ENCODE data around the gene MAG.

The MAG gene

GRCh38 chr19:35318679-35319448, 26.9 kb downstream of the MAG start:
- no peak for DNase-seq (ENCODE audit: low read depth in 2 of 2)

GRCh38 chr19:35320065-35320713, 28.2 kb downstream of the MAG start:
- DNase-seq (ENCODE audit: low read depth in 2 of 2), result no peak

- DNase-seq (ENCODE audit: low read depth in 2 of 2), result no peak
These were observed 29.3 kb downstream of the MAG start for GRCh38 chr19:35321291-35321690.

GRCh38 chr19:35322014-35322413, 30.1 kb downstream of the MAG start:
- no peak for DNase-seq (ENCODE audit: low read depth in 2 of 2)

DNA sequence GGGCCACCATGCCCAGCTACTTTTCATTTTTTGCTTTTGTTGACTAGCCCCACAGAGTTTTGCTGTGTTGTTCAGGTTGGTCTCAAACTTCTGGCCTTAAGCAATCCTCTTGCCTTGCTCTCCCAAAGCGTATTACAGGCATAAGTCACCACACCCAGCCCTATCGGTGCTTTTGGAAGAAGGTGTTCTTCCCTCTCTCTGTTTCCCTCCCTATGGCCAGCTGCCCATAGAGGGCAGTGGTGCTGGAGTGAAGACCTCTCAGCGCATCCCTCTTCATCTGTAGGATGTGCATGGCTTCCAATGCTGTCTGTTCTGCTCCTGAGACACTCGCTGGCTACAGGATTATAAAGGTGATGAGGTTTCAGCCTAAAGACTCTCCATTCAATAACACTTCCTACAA, 35.7 kb downstream of the MAG start:
- DNase-seq (ENCODE audit: low read depth in 2 of 2), result no peak

DNA sequence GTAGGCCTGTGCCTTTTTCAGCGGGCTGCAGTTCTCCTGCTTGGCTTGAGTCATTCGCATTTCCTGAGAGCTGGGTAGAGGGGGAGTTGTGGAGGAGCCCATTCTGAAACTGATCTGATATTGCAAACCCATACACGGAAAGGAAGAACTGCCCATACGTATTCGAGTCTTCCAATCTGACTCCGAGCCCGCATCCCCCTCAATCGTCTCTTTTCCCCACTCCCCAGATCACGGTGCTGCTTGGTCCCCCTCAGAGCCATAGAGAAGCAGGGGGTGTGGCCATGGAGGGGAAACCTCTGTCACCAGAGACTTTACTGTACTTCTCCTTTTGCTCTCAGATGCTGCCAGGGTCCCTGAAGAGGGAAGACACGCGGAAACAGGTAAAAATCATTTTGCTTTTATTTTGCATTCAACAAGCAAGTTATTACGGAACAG, 36.9 kb downstream of the MAG start, which contains the start of gene CD22:
TSS of gene CD22 (plus strand) at position 337 of the 435 bp plus-strand sequence. CDS start 2,854 bp downstream, outside the sequence.
- no peak for DNase-seq (ENCODE audit: low read depth in 2 of 2)

DNA sequence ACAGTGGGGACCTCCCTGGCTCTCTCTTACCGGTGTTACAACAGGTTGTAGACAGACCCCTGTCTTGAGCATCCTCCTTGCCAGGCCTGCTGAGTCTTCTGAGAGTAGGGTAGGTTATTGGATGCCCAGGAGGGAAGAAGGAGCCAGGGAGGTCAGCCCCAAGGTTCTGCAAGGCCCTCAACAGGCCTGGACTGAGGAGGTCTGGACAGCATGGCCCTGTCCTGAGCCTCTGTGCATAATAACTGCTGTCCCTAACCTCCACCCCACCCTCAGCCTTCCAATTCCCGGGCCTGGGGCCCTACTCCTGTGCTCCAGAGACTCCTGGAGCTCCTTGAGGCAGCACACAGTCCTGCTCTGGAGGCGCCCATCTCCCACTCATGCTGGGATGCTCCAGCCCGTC, 37.4 kb downstream of the MAG start:
- DNase-seq (ENCODE audit: low read depth in 2 of 2), result no peak

DNA sequence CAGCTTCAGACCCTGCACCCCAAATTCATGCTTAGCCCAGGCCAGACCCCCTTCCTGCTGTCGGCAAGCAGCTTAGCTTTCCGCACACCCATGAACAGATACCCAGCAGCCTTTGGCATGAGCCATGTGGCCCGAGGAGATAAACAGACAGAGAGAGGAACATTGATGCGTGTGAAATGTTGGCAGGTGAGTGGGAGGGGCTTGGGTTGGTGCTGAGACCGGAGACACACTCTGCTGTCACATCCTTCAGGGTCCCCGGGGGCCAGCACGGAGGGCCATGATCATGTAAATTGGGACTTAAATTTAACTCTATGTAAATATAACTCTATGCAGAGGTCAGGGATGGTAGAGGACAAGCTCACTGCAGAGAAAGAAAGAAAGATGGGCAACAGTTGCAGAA, 38.5 kb downstream of the MAG start:
- DNase-seq (ENCODE audit: low read depth in 2 of 2), result no peak

DNA sequence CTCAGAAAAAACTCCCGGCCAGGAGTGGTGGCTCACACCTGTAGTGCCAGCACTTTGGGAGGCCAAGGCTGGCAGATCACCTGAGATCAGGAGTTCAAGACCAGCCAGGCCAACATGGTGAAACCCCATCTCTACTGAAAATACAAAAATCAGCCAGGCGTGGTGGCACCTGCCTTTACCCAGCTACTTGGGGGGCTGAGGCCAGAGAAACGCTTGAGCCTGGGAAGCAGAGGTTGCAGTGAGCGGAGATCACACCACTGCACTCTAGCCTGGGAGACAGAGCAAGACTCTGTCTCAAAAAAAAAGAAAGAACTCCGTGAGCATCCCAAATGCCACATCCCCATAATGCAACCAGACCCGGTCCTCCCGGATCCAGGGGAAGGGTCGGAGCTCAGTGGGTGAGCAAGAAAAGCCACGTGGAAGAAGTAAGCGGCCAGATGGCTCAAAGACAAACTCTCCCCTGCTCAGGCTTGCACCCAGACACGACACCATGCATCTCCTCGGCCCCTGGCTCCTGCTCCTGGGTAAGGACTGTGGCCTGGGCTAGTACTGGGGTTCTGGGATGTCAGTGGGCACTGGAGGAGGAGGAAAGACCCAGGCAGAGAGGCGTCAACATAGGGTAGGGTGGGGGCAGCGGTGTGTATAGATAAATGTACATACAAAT, 39.7 kb downstream of the MAG start:
- no peak for DNase-seq (ENCODE audit: low read depth in 2 of 2)

- no peak for DNase-seq (ENCODE audit: low read depth in 2 of 2)
These were observed 40.9 kb downstream of the MAG start for GRCh38 chr19:35332817-35333216.

GRCh38 chr19:35334144-35334753, 42.3 kb downstream of the MAG start:
- no peak for DNase-seq (ENCODE audit: low read depth in 2 of 2)

GRCh38 chr19:35336166-35336955, 44.4 kb downstream of the MAG start:
- DNase-seq (ENCODE audit: low read depth in 2 of 2), result no peak

DNA sequence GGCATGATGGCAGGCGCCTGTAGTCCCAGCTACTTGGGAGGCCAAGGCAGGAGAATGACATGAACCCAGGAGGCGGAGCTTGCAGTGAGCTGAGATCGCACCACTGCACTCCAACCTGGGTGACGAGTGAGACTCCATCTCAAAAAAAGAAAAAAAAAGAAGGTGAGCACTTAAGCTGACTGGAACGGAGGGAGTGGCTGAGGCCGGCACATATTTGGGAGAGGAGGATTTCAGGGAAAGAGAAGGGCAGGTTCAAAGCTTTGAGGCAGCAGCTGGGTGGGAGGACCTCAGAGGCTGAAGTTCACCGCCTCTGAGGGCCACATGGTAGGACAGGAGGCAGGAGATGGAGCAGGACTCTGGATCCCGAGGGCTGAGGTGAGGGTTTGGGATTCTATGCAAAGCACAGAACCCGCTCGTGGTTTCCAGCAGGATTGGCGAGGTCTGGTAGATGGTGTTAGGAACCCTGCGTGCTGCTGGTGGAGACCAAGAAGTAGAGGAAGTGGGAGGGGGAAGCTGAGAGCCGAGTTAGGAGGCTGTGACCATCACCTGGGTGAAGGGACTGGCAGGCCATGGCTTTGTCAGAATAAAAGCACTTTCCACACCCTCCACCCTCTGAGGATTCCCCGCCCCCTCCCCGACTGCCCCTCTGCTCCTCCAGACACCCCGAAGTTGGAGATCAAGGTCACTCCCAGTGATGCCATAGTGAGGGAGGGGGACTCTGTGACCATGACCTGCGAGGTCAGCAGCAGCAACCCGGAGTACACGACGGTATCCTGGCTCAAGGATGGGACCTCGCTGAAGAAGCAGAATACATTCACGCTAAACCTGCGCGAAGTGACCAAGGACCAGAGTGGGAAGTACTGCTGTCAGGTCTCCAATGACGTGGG, 45.4 kb downstream of the MAG start:
- DNase-seq (ENCODE audit: low read depth in 2 of 2), result no peak

DNA sequence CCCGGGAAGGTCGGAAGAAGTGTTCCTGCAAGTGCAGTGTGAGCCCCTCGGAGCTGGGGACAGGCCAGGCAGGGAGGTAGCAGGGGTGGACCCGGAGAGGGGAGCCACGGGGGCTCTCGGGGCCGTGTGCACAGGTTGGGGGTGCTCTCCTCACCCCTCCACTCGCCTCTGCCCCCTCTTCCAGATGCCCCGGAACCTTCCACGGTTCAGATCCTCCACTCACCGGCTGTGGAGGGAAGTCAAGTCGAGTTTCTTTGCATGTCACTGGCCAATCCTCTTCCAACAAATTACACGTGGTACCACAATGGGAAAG, 46.0 kb downstream of the MAG start:
- DNase-seq (ENCODE audit: low read depth in 2 of 2), result no peak

GRCh38 chr19:35340431-35340830, 48.5 kb downstream of the MAG start:
- DNase-seq (ENCODE audit: low read depth in 2 of 2), result no peak

- no peak for DNase-seq (ENCODE audit: low read depth in 2 of 2)
These were observed 49.0 kb downstream of the MAG start for GRCh38 chr19:35341006-35341405.

DNA sequence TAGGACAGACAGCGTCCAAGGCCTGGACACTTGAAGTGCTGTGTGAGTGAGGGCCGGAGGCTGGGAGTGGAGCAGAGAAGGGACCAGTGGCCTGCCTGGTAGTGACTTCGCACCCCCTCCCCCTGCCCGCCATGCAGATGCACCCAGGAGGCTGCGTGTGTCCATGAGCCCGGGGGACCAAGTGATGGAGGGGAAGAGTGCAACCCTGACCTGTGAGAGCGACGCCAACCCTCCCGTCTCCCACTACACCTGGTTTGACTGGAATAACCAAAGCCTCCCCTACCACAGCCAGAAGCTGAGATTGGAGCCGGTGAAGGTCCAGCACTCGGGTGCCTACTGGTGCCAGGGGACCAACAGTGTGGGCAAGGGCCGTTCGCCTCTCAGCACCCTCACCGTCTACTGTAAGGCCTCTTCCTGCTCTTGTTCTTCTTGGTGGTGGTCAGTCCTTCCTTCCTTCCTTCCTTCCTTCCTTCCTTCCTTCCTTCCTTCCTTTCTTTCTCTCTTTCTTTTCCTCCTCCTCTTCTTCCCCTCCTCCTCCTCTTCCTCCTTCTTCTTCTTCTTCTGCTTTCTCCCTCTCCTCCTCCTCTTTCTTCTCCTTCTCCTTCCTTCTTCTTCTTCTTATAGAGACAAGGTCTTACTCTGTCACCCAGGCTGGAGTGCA, 49.7 kb downstream of the MAG start:
- no peak for DNase-seq (ENCODE audit: low read depth in 2 of 2)

DNA sequence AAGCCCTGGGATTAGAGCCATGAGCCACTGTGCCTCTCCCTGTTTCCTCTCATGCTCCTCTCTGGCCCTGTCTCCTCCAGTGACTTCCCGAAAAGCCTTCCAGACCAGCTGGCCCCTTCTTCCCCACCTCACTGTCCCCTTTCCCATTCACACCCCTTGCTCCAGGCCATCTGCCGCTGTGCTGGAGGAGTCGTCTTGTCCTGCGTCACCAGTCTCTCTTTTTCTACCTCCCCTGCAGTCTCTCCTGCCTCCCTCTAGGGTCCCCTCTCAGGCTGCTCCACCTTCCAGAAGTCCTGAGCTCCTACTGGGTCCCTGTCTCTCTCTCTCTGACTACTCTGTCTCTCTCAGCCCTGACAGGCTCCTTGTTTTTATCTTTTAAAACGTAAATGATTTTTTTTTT, 50.5 kb downstream of the MAG start:
- DNase-seq (ENCODE audit: low read depth in 2 of 2), result no peak

DNA sequence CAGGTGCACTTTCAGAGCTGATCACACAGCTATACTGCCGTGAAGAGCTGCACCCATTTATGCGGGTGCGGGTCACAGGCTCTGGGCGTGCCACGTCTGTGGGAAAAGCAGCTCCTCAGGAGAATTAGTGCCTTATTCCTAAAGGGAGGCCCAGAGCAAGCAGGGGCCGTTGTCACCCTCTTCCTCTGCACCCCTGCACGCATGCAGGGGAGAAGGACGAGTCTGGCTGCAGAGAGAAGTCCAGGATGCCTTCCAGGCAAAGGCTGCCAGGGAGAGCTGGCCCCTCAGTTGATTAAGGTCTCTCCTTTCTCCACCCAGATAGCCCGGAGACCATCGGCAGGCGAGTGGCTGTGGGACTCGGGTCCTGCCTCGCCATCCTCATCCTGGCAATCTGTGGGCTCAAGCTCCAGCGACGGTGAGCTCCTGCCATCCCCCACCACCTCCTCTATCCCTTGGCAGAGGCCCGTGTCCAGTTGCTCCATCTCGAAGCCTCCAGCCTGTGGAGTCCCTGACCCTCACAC, 52.6 kb downstream of the MAG start:
- DNase-seq (ENCODE audit: low read depth in 2 of 2), result no peak

DNA sequence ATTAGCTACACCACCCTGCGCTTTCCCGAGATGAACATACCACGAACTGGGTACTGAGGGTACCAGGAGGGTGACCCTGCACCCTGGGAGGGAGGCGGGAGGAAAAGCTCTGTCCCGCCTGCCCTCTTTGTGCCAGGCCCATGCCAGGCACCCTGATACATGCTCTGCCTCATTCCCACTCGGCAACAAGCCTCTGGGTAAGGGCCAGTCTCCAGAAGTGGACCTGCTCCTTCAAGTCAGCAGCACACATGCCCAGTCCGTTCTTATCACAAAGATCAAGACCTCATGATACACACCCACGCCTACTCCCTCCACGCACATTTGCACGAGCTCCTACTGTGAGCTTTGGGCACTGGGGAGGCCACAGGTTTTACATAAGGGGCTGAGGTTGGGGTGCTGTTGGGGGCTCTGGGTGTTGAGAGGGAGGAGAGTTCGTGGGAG, 53.7 kb downstream of the MAG start:
- DNase-seq (ENCODE audit: low read depth in 2 of 2), result no peak
